Muscle of leg (tissue), 11 donors: Measurements from ENCODE around the gene DLGAP1. TPM values are rescaled to one million over a fixed set of nuclear protein-coding genes. Genes with fewer than 3 reads are reported as not detected.

ENCODE experiments used
- DNase-seq: peaks from one replicate; pipeline ENCODE4 v3.0.0; 2013
- H3K27ac ChIP-seq: one replicate; pipeline ENCODE4 v1.5.1; 2013; ENCODE audit warnings: mild to moderate bottlenecking, low read length, control low read depth
- H3K27me3 ChIP-seq: one replicate; pipeline ENCODE4 v1.6.1; 2013; ENCODE audit warnings: low read length; ENCODE audit not compliant: control insufficient read depth, insufficient read depth
- H3K36me3 ChIP-seq: one replicate; pipeline ENCODE4 v1.6.1; 2013; ENCODE audit warnings: low read length; ENCODE audit not compliant: control insufficient read depth, insufficient read depth
- H3K4me1 ChIP-seq: one replicate; pipeline ENCODE4 v1.6.1; 2013; ENCODE audit warnings: low read length; ENCODE audit not compliant: control insufficient read depth, insufficient read depth
- H3K4me3 ChIP-seq: one replicate; pipeline ENCODE4 v1.5.1; 2013; ENCODE audit warnings: low read length, control low read depth
- H3K9me3 ChIP-seq: replicated peaks from 2 replicates; pipeline ENCODE4 v1.6.1; 2013; ENCODE audit warnings: low read depth, low read length; ENCODE audit not compliant: control insufficient read depth
- WGBS: methylation state at CpG from one replicate; pipeline ENCODE4 v1.1.5; 2013; ENCODE audit warnings: missing lambda C conversion rate; ENCODE audit not compliant: insufficient coverage; 5-methylcytosine and 5-hydroxymethylcytosine counted together
- polyA plus RNA-seq, 8 donors: library from polyadenylated mRNA; unstranded; fragments of 120-200 nt; gene quantifications; one replicate each; pipeline versions ENCODE4 v1.2.1 to v1.2.3, GENCODE V29; 2013; ENCODE audit warnings: inconsistent platforms in 1 of 8, low replicate concordance in 1 of 8; ENCODE audit not compliant: insufficient read length in 8 of 8, insufficient read depth in 1 of 8
- total RNA-seq: library from RNA; stranded (reverse); fragments of 120-200 nt; gene quantifications from one replicate; pipeline ENCODE4 v1.2.4, GENCODE V29; 2013

DLGAP1 gene
- total and polyA plus RNA-seq, 9 donors = 0.87 to 3.1 (median 1.8) TPM

DNA sequence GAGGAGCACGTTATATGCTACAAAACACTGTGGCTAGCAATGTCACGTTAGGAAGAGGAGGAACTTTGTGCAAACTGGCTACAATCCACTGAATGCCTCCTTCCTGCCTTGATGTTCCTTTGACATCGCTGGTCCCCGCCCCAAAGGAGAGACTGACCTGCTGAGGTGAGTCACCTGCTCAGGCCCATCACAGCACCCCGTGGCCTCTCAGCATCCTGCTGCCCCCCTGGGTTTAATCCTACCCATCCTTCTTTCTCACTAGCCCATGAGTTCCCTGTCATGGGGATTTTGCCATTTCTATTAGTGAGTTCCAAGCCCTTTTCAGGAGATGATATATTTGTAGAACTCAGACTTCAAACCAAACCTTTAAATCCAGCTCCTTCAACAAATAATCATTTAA lies 16.2 kb downstream of the DLGAP1 start:
- H3K27ac ChIP-seq = no peak overlapping the region
- no peak overlapping the region for H3K4me3 ChIP-seq
- no peaks in the 10 kb centered on the region for H3K27me3 ChIP-seq
- H3K4me1 ChIP-seq = no peaks in the 10 kb centered on the region
- H3K36me3 ChIP-seq = no peaks in the 10 kb centered on the region
- 64% methylated on average over 2 of the region's 5 CpGs for WGBS
- H3K9me3 ChIP-seq = no peaks in the 10 kb centered on the region
- DNase-seq = no peak

DNA sequence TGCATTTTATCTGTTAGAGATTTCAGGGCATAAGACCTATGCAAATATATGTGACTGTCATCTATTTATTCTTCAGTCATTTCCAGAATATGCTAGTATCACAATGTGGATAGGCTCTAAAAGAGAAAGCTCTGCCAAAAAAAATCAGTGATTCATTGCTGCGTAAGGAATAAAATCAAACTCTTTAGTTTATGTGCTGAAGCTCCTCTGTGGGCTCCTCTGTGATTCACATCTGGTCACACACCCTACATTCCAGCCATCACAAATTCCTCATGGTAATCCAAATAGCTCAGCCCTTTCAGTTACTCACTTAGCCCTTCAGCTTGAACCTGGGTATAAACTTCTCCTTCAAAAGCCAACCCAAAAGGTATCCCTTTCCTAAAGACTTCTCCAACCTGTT lies 21.4 kb downstream of the DLGAP1 start:
- Histone ChIP-seq H3K9me3 (no peaks in the 10 kb centered on the region), H3K4me1 (no peaks in the 10 kb centered on the region), H3K36me3 (no peaks in the 10 kb centered on the region), H3K27me3 (no peaks in the 10 kb centered on the region), H3K4me3 (no peak overlapping the region), H3K27ac (no peak overlapping the region)
- WGBS = no CpG with 5 or more reads among the region's 1 CpG
- DNase-seq = no peak

DNA sequence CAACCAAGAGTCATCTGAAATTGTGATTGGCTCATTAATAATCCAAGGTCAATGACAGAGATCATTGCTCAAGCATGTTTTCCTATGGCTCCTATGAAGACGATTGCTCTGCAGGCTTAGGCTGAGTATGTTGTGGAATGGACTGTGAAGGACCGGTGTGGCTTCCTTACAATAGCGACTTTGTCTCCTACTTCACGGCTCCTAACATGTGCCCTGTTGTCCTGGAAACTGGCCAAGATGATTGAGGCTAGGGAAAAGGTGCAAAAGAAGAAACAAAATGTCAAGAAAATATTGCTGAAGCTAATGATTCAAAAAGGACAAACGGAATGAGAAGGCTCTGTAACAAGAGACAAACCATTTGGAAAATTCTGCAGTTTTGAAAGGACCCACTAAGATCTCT lies 24.3 kb downstream of the DLGAP1 start:
- Histone ChIP-seq H3K4me1 (no peaks in the 10 kb centered on the region), H3K4me3 (no peak overlapping the region), H3K27me3 (no peaks in the 10 kb centered on the region), H3K27ac (no peak overlapping the region), H3K9me3 (no peaks in the 10 kb centered on the region), H3K36me3 (no peaks in the 10 kb centered on the region)
- no peak for DNase-seq
- 84% methylated on average over 4 of the region's 5 CpGs for WGBS

DNA sequence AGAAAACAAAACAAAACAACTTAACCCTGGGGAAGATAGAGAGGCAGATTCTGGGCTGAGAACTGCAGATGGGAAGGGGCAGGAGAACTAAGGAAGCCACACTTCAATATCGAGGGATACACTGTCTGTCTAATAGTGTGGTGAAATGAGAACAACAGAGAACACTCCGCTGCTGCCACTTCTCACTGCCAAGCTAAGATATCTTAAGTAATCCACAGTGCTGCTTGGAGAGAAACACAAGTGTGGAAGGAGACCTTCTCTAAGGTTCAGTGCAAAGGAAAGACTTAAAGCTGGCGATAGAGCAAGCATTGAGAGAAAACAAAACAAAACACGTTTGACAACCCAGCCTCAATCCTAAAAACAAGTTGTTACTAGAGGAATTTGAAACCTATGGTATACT lies 37.4 kb downstream of the DLGAP1 start:
- WGBS = 60% methylated on average over 1 of the region's 4 CpGs
- no peaks in the 10 kb centered on the region for H3K4me1 ChIP-seq
- no peaks in the 10 kb centered on the region for H3K36me3 ChIP-seq
- H3K4me3 ChIP-seq = no peak overlapping the region
- no peak for DNase-seq
- H3K27me3 ChIP-seq = no peaks in the 10 kb centered on the region
- H3K9me3 ChIP-seq = no peaks in the 10 kb centered on the region
- no peak overlapping the region for H3K27ac ChIP-seq

DNA sequence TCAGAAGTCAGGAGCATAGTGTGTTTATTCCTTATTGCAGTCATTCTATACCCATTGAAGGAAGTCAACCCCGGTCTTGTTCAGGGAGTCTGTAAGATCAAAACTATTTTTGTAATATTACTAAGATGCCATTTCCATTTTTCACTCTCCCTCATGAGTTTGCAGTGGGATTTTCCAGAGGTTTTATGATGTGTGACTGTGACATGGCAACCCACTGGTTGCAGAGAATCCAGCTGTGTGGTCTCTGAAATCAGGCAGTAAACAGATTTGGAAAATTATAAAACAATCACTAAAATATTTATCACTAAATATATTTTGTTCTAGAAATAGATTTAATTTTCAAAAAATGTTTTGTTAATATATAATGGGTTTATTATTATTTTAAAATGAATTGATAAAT lies 38.1 kb downstream of the DLGAP1 start:
- Histone ChIP-seq H3K27ac (no peak overlapping the region), H3K36me3 (no peaks in the 10 kb centered on the region), H3K4me3 (no peak overlapping the region), H3K27me3 (no peaks in the 10 kb centered on the region), H3K4me1 (no peaks in the 10 kb centered on the region), H3K9me3 (no peaks in the 10 kb centered on the region)
- no CpG with 5 or more reads among the region's 1 CpG for WGBS
- no peak for DNase-seq

DNA sequence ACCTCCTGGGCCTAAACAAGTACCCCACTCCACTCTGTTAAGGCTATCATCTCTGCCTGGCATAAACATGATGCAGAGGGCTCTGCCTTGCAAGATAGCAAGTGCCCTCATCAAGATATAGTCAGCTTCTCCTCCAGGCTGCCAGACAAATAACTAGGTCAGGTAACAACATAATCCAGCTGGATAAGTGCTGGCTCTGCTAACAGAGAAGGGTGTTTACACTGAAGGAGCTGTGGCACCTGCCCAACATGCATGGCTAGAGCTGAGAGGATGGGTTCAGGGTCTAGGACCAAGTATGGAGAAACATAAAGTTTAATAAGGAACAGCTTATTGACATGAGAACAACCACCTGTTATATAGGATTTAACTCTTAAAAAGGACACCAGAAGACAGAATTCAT lies 42.8 kb downstream of the DLGAP1 start:
- H3K27ac ChIP-seq = no peak overlapping the region
- no peak overlapping the region for H3K4me3 ChIP-seq
- H3K4me1 ChIP-seq = no peaks in the 10 kb centered on the region
- no peak for DNase-seq
- H3K9me3 ChIP-seq = no peaks in the 10 kb centered on the region
- no peaks in the 10 kb centered on the region for H3K36me3 ChIP-seq
- no peaks in the 10 kb centered on the region for H3K27me3 ChIP-seq

DNA sequence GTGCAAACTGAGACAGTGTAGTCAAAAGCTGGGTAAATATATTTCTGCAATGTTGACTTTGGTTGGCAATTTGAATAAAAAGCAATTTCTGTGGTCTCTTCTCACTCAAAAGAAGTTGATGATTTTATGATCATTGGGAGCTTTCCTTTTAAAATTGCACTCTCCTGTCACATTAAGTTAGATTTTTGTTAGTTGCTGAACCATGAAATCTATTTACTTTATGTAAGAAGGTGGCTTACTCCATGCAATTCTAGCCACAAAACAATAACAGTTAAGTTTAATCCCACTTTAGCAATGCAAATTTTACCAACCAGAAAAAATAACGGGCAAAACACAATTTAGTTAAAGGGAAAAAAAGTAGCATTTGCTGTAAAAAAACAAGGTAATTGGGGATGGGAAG lies 48.3 kb downstream of the DLGAP1 start:
- H3K27me3 ChIP-seq = no peaks in the 10 kb centered on the region
- DNase-seq = no peak
- no peak overlapping the region for H3K4me3 ChIP-seq
- WGBS = no CpG with 5 or more reads among the region's 1 CpG
- H3K36me3 ChIP-seq = no peaks in the 10 kb centered on the region
- H3K4me1 ChIP-seq = no peaks in the 10 kb centered on the region
- no peak overlapping the region for H3K27ac ChIP-seq
- no peaks in the 10 kb centered on the region for H3K9me3 ChIP-seq

DNA sequence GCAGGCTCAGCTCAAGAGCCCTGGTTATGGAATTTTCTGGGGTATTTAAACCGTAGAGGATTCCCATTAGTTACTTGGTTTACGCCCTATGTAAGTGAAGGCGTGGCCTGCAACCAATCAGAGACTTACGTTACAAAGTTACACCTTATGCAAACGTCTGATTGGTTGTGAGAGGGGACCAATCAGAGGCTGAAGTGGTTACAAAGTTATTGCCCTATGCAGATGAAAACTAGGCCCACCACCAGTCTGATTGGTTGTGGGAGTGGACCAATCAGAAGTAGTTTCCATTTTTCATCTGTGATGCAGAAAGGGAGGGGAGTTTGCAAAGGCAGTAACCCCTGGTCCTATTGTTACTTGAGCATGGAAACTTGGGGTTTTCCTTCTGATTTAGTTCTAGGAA lies 49.1 kb downstream of the DLGAP1 start:
- Histone ChIP-seq H3K9me3 (no peaks in the 10 kb centered on the region), H3K27ac (no peak overlapping the region), H3K36me3 (no peaks in the 10 kb centered on the region), H3K4me1 (no peaks in the 10 kb centered on the region), H3K4me3 (no peak overlapping the region), H3K27me3 (no peaks in the 10 kb centered on the region)
- no peak for DNase-seq
- WGBS = 93% methylated on average over 5 of the region's 5 CpGs

DNA sequence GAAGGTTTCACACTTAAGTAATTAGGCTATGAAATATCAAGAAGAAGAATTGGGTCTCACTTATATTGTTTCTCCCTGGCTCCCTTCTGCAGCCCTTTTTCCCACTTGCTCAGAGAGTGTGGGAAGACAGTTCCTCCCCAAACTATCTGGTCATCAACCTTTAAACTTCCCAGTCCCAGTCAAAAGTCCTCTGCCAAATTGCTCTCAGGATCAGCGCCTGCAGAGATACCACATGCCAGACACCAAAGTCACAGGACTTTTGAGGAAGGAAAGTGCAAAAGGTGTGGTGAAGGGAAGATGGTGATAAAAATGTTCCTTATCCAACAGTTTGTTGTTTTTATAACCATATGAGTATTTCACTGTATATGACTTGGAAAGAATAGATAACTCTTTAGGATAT lies 51.3 kb downstream of the DLGAP1 start:
- H3K36me3 ChIP-seq = no peaks in the 10 kb centered on the region
- DNase-seq = no peak
- no CpG with 5 or more reads among the region's 1 CpG for WGBS
- H3K4me1 ChIP-seq = no peaks in the 10 kb centered on the region
- H3K27me3 ChIP-seq = no peaks in the 10 kb centered on the region
- no peaks in the 10 kb centered on the region for H3K9me3 ChIP-seq
- H3K4me3 ChIP-seq = no peak overlapping the region
- no peak overlapping the region for H3K27ac ChIP-seq

DNA sequence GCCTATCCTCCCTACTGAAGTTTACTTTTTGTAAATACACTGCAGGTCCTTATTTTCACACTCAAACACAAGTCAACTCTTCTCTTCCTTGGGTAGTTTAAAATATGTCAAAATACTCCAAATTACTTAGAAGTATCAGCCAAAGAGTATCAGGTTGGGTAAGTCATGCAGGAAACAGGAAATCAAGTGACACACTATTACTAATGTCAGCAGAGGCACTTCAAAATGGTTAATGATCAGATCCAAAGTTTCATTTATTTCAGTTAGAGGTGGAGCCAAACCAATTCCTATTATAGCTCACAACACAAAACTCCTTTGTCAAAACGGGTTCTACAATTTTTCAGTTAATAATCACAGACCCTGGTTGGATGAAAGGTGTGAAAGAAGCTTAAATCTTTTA lies 54.2 kb downstream of the DLGAP1 start:
- WGBS = no CpG with 5 or more reads among the region's 1 CpG
- Histone ChIP-seq H3K4me3 (no peak overlapping the region), H3K27me3 (no peaks in the 10 kb centered on the region), H3K4me1 (no peaks in the 10 kb centered on the region), H3K27ac (no peak overlapping the region), H3K36me3 (no peaks in the 10 kb centered on the region), H3K9me3 (no peaks in the 10 kb centered on the region)
- no peak for DNase-seq

DNA sequence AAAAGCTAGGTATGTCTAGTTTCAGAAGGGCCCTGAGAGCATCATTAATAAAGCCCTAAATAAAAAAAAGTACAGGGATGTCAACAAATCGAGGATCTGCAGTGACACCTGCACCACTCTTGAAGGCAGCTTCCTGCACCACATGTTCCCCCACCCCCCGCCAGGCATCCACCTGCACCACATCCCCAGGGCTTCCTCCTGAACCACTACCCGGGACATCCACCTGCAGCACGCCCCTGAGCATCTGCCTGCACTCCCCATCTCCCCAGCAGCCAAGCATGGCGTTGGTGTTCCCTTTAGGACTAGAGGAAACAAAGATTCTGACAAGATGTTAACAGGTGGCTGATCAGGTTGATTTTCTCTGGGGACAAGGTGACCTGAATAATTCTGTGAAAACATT lies 55.2 kb downstream of the DLGAP1 start:
- H3K4me1 ChIP-seq = no peaks in the 10 kb centered on the region
- 66% methylated on average over 2 of the region's 5 CpGs for WGBS
- no peaks in the 10 kb centered on the region for H3K9me3 ChIP-seq

More for the DNA sequence above, 55.2 kb downstream of the DLGAP1 start:
- DNase-seq = no peak
- no peak overlapping the region for H3K4me3 ChIP-seq
- H3K27me3 ChIP-seq = no peaks in the 10 kb centered on the region
- H3K27ac ChIP-seq = no peak overlapping the region
- H3K36me3 ChIP-seq = no peaks in the 10 kb centered on the region
